Activated CD4-positive, alpha-beta T cell treated with anti-CD3 and anti-CD28 coated beads, Interleukin-2, amount 50 U/mL, for 48 hours (primary cell): ENCODE results near the gene NCF1.
"Not testable (repeated sequence)": the region's sequence is repeated elsewhere in the genome, so short reads cannot be mapped to it uniquely, and the experiment has no call there.

Source experiments
- DNase-seq, 2 experiments: peaks; one replicate each; pipeline ENCODE4 v3.0.0-alpha.2; 2020

NCF1 gene

DNA sequence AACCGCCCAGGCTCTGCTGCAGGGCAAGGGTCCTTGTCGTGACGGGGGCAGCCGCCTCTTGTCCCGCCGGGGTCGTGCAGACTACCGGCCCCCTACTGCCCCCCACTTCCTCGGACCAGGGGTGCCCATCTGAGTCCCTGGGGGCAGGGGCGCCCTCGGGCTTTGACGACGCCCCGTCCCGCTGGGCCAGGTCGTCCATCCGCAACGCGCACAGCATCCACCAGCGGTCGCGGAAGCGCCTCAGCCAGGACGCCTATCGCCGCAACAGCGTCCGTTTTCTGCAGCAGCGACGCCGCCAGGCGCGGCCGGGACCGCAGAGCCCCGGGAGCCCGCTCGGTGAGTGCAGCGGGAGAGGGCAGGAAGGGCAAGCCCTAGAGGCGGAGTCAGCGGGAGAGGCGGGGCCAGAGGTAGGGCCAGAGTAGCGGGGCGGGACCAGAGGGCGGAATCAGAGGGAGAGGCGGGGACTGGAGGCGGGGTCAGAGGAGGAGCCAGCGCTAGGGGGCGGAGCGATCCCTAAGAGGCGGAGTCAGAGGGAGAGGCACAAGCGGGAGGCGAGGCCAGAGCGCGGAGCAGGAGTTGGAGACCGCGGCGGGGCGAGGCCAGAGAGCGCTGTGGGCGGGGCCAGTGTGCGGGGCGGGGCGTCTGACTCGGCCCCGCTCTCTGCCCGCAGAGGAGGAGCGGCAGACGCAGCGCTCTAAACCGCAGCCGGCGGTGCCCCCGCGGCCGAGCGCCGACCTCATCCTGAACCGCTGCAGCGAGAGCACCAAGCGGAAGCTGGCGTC, 14.7 kb downstream of the NCF1 start:
- peak; percentile 97 to 98 for DNase-seq

DNA sequence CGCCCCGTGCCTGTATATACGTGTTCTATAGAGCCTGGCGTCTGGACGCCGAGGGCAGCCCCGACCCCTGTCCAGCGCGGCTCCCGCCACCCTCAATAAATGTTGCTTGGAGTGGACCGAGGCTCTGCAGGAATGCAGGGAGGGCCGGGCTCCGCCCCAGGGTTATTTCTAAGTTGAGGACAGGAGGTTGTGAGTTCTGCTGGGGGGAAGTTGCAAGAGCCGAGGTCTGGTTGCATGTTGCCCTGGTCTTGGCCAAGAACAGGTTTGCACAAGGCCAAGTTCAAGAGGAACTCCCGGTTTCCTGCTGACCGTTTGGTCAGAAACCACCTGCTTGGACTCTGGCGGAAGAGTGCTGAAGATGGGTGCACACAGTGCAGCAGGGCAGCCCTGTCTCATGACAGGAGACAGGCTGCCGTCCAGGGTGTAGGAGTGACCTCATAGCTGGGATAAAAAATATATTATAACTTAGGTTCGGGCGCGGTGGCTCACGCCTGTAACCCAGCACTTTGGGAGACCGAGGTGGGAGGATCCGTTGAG, 15.5 kb downstream of the NCF1 start:
- not testable (repeated sequence) for DNase-seq

DNA sequence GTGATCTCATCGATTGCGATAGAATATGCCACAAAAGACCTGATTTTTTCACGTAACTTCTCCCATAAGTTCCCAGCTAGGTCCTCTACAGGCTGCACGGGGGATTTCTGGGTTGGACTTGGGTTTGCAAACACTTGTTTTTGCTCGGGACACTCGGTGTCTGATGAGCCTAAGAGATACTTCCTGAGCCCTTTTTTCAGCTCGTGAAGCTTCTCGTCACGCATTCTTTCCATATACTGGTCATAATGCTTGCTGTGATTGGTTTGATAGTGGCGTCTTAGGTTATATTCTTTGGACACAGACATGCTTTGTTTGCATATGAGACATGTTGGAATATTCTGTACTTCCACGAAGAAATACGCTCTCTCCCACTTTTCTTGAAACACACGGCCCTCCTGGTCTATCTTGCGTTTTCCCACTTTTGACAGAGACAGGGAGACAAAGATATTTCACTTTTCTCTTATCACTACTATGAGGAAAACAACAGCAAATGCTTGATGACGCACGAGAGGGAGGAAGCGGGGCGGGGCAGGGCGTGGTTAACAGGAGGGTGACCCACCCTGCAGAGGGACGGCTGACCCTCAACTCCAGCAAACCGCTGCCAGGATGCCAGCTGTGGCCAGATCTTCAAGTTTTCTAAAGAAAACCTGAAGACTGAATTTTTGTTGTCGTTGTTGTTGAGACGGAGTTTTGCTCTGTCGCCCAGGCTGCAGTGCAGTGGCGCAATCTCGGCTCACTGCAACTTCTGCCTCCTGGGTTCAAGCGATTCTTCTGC, 24.2 kb downstream of the NCF1 start:
- not testable (repeated sequence) for DNase-seq

DNA sequence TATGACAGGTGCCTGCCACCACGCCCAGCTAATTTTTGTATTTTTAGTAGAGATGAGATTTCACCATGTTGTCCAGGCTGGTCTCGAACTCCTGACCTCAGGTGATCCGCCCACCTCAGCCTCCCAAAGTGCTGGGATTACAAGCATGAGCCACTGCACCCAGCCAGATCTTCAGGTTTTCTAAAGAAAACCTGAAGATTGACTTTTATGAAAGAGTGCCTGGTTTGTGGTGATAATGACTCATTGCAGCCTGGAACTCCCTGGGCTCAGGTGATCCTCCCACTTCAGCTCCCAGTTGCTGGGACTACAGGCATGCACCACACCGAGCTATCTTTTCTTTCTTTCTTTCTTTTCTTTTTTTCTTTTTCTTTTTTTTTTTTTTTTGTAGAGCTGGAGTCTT, 24.8 kb downstream of the NCF1 start:
- DNase-seq: peak in 1 of 2 experiments; percentile 13

DNA sequence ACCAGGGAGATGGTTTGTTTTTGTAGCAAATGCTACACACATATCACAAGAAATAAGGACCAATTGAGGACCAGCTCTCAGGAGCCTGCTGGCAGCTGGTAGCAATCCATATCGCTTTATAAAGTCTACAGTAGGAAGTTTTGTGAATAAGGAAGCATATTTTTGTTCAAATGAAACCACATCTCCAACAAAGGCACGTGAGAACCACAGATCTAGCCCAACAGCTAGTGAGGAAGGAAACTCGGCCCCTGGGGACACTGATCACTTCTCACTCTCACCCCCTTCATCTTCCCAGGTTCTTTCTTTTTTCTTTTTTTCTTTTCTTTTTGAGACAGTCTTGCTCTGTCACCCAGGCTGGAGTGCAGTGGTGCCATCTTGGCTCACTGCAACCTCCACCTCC, 42.1 kb downstream of the NCF1 start:
- not testable (repeated sequence) for DNase-seq

DNA sequence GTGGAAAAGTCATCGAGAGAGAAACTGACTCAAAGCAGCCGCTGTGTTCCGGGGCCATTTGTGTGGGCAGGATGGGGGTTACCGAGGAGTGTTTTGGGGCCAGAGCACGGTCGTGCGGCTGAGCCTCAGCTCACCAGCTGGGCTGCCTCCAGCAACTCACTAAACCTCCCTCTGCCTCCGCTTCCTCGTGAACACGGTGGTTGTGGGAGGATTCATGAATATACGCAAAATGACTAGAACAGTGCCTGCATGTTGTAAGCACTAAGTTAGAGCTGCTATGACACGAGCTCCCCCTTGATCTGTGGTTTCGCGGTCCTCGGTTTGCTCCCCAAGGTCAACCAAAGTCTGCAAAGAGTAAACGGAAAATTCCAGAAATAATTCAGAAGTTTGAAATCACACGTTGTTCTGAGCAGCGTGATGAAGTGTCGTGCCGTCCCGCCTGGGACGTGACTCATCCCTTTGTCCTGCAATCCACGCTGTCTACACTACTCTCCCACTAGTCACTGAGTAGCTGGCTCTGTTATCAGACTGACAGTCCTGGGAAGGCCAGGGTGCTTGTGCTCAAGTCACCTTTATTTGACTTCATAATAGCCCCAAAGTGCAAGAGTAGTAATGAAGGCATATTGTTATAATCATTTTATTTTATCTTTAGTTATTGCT, 46.5 kb downstream of the NCF1 start:
- DNase-seq: not testable (repeated sequence)

DNA sequence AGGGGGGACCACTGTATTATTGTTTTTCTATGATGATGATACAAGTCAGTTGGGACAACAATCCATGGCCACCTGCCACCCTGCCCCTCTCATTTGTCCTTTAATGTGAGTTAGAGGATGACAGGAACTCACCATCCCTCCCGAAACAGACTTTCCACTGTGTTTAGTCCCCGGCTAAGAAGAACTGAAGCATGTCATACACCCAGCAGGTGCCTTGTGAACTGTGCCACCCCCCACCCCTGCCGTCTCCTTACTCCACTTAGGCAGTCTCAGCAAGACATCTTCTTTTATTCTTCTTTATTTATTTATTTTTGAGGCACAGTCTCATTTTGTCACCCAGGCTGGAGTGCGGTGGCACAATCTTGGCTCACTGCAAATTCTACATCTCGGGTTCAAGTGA, 47.4 kb downstream of the NCF1 start:
- not testable (repeated sequence) for DNase-seq

DNA sequence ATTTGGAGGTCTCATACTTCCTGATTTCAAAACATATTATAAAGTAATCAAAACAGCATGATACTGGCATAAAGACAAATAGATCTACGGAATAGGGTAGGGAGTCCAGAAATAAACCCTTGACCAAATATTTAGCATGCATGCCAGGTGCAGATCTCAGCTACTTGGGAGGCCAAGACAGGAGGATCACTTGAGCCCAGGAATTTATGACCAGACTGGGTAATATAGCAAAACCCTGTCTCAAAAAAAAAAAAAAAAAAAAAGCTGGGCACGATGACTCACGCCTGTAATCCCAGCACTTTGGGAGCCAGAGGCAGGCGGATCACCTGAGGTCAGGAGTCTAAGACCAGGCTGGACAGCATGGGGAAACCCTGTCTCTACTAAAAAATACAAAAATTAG, 56.1 kb downstream of the NCF1 start:
- not testable (repeated sequence) for DNase-seq

DNA sequence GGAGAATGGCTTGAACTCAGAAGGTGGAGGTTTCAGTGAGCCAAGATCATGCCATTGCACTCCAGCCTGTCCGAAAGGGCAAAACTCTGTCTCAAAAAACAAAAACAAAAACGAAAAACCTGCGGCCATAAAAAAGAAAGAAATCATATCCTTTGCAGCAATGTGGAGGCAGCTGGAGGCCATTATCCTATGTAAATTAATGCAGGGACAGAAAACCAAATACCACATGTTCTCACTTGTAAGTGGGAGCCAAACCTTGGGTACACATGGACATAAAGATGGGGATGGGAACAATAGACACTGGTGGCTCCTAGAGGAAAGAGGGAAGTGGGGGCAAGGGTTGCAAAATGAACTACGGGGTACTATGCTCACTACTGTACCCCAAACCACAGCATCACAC, 56.6 kb downstream of the NCF1 start:
- DNase-seq: not testable (repeated sequence)
